ENCODE measurements around the gene DLD.

The DLD gene

DNA sequence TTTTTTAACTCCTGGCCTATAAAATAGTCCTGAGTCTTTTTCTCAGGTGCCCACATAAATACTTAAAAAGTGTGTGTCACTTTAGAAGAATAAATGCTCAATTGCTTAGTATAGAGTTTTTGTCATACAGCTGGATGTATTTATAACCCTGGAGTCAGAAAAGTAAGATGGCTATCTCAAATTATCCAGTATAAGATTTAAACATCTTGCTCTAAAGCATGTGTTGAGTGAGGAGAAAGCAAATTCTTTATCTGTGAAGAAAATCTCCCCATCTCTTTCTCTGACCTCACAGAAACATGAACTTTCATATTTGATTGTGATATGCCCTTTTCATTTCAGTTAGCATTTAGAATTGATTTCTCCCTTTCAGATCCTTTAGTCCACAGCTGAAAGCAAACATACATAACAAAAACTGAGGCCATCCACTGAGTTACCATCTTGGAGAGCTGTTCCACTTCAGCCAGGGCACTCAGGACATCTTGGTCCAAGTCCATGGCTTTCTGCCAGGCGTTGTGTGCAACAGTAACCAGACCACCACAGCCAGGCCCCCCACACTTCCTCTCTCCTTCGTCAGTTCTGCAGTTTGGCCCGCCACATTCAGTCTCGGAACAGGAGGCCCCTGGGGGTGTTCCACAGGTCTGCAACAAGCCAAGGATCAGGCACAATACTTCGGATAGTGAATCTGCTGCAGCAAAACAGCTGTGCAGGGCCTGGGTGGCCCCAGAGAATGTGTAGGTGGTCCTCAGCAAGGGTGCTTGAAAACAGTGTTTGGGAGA is 40.9 kb downstream of the DLD start:
- Histone ChIP-seq H3K4me3 (ENCODE audit: insufficient read depth, low read depth, low read length, poor library complexity, severe bottlenecking) (no peak overlapping the region), H3K9me3 (ENCODE audit: control insufficient read depth, low read length) (no peaks in the 10 kb centered on the region), H3K27me3 (replicated peaks; ENCODE audit: control insufficient read depth, insufficient read depth, low read length, poor library complexity, severe bottlenecking) (no peaks in the 10 kb centered on the region), H3K27ac (ENCODE audit: insufficient read depth, low read length, poor library complexity, severe bottlenecking) (no peak overlapping the region), H3K36me3 (ENCODE audit: control insufficient read depth, insufficient read depth, low read length) (no peaks in the 10 kb centered on the region), H3K4me1 (ENCODE audit: control insufficient read depth, insufficient read depth, low read length, poor library complexity, severe bottlenecking) (no peaks in the 10 kb centered on the region)
- no peak for DNase-seq

DNA sequence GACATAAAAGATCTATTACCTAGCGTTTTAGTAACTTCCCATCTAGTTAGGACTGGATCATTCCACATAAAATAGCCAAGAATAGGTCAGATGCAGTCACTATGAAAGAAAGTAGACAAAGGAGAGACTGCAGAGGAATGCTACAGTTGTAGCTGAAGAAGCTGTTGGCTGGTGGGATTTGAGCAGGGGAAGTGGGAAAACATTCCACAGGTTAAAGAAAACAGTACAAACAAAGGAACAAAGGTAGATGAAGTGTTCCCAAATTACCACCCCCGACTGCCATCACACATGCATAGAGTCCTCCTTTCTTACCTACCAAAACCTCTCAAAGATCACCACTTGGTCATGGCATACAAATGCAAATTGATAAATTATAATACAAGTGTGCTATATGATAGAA is 41.8 kb downstream of the DLD start:
- DNase-seq = no peak
- no peaks in the 10 kb centered on the region for H3K9me3 ChIP-seq (ENCODE audit: control insufficient read depth, low read length)
- H3K27me3 ChIP-seq (replicated peaks; ENCODE audit: control insufficient read depth, insufficient read depth, low read length, poor library complexity, severe bottlenecking) = no peaks in the 10 kb centered on the region
- H3K4me1 ChIP-seq (ENCODE audit: control insufficient read depth, insufficient read depth, low read length, poor library complexity, severe bottlenecking) = no peaks in the 10 kb centered on the region
- no peak overlapping the region for H3K4me3 ChIP-seq (ENCODE audit: insufficient read depth, low read depth, low read length, poor library complexity, severe bottlenecking)
- H3K36me3 ChIP-seq (ENCODE audit: control insufficient read depth, insufficient read depth, low read length) = no peaks in the 10 kb centered on the region
- no peak overlapping the region for H3K27ac ChIP-seq (ENCODE audit: insufficient read depth, low read length, poor library complexity, severe bottlenecking)

DNA sequence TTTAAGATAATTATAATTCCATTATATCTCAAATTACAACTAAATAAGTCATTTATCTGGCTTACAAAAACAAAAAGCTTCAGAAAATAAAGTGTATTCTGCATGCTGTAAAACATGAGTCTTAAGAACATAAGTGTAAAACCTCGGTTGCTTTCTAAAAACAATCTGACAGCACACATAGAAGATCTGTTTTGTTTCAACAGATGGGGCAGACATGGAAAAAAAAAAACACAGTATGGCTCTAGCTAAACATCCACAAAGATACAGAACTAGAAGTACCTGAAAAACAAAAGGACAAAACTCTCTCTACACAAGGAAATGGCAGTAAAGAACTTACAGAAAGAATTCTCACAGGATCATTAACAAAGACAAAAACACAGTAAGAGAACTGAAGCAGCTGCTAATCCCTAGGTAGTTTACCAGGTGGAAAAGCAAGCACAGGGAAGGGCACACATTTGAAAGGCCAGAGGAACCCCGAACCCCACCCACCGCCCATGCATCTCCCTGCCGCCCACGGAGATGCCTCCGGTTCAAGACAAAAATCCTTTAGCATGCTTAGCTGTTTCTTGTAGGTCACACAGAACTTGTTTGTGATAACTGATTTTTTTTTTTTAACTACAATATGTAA is 42.5 kb downstream of the DLD start:
- no peaks in the 10 kb centered on the region for H3K9me3 ChIP-seq (ENCODE audit: control insufficient read depth, low read length)
- DNase-seq = no peak
- H3K27ac ChIP-seq (ENCODE audit: insufficient read depth, low read length, poor library complexity, severe bottlenecking) = no peak overlapping the region
- no peak overlapping the region for H3K4me3 ChIP-seq (ENCODE audit: insufficient read depth, low read depth, low read length, poor library complexity, severe bottlenecking)
- H3K36me3 ChIP-seq (ENCODE audit: control insufficient read depth, insufficient read depth, low read length) = no peaks in the 10 kb centered on the region
- no peaks in the 10 kb centered on the region for H3K27me3 ChIP-seq (replicated peaks; ENCODE audit: control insufficient read depth, insufficient read depth, low read length, poor library complexity, severe bottlenecking)
- H3K4me1 ChIP-seq (ENCODE audit: control insufficient read depth, insufficient read depth, low read length, poor library complexity, severe bottlenecking) = no peaks in the 10 kb centered on the region

DNA sequence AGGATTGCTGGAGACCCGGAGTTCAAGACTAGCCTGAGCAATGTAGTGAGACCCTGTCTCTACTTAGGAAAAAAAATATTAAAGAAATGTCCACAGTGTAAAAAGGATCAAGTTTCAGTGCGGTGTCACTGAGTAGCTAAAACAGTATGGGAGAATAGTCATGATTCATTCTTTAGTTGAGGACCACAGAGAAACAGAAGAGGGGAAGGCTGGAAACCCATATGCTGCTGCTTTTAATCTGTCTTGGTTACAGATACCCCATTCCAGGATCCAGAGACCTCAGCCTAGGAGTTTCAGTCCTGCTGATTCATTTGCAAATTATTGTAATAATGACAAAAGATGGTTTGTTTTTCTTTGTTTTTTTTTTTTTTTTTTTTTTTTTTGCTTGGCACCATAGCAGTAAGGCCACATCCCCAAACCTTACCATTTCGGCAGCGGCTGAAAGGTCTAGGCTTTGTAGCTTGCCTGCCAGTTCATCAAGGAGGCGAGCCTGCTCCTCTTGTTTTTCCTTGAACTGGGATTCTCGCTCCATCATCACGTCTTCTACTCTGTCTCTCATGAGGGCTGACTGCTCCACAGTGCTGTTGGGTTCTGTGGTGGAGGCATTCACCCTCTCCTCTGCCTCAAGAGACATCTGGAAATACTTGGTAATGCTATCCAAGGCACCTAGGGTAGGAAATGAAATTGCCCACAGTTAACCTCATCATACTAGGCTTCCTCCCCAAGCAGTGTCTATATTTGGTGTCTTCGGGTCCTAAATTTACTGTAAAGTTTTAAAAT is 44.2 kb downstream of the DLD start:
- Histone ChIP-seq H3K4me1 (ENCODE audit: control insufficient read depth, insufficient read depth, low read length, poor library complexity, severe bottlenecking) (no peaks in the 10 kb centered on the region), H3K27ac (ENCODE audit: insufficient read depth, low read length, poor library complexity, severe bottlenecking) (no peak overlapping the region), H3K9me3 (ENCODE audit: control insufficient read depth, low read length) (no peaks in the 10 kb centered on the region), H3K36me3 (ENCODE audit: control insufficient read depth, insufficient read depth, low read length) (no peaks in the 10 kb centered on the region), H3K27me3 (replicated peaks; ENCODE audit: control insufficient read depth, insufficient read depth, low read length, poor library complexity, severe bottlenecking) (no peaks in the 10 kb centered on the region), H3K4me3 (ENCODE audit: insufficient read depth, low read depth, low read length, poor library complexity, severe bottlenecking) (no peak overlapping the region)
- no peak for DNase-seq

DNA sequence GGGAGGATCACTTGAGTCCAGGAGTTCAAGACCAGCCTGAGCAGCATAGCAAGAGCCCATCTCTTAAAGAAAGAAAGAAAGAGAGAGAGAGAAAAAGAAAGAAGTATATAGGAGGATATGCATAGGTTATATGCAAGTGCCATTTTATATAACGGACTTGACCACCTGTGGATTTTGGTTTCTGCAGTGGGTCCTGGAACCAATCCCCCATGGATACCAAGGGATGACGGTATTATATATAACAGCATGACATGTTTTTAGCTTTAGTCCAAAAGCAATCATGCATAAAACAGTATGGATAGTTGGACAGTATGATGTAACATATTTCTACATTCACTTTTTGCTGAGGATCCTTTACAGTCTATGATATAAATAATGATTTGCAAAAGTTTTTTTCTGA is 45.3 kb downstream of the DLD start:
- Histone ChIP-seq H3K27ac (ENCODE audit: insufficient read depth, low read length, poor library complexity, severe bottlenecking) (no peak overlapping the region), H3K9me3 (ENCODE audit: control insufficient read depth, low read length) (no peaks in the 10 kb centered on the region), H3K4me1 (ENCODE audit: control insufficient read depth, insufficient read depth, low read length, poor library complexity, severe bottlenecking) (no peaks in the 10 kb centered on the region), H3K4me3 (ENCODE audit: insufficient read depth, low read depth, low read length, poor library complexity, severe bottlenecking) (no peak overlapping the region), H3K36me3 (ENCODE audit: control insufficient read depth, insufficient read depth, low read length) (no peaks in the 10 kb centered on the region), H3K27me3 (replicated peaks; ENCODE audit: control insufficient read depth, insufficient read depth, low read length, poor library complexity, severe bottlenecking) (no peaks in the 10 kb centered on the region)
- no peak for DNase-seq

DNA sequence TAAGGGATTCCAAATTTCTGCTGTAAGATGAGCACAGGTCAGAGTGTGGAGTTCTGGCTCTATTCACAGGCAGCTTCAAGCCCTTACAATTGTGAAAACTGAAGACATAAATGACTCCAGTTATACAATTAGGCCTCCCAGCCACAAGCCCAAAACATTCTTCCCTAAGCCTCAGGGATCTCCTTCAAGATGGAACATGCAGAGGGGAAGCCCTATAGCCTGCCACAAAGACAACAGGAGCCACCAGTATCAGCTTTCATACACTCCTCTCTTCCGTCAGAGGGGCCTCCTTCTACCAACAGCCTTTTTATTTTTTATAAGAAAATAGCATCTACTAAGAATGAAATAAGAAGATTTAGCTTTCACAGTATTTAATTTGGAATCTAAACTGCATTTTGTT is 46.5 kb downstream of the DLD start:
- H3K27ac ChIP-seq (ENCODE audit: insufficient read depth, low read length, poor library complexity, severe bottlenecking) = no peak overlapping the region
- DNase-seq = no peak
- H3K4me1 ChIP-seq (ENCODE audit: control insufficient read depth, insufficient read depth, low read length, poor library complexity, severe bottlenecking) = no peaks in the 10 kb centered on the region
- no peak overlapping the region for H3K4me3 ChIP-seq (ENCODE audit: insufficient read depth, low read depth, low read length, poor library complexity, severe bottlenecking)
- H3K36me3 ChIP-seq (ENCODE audit: control insufficient read depth, insufficient read depth, low read length) = no peaks in the 10 kb centered on the region
- no peaks in the 10 kb centered on the region for H3K27me3 ChIP-seq (replicated peaks; ENCODE audit: control insufficient read depth, insufficient read depth, low read length, poor library complexity, severe bottlenecking)
- H3K9me3 ChIP-seq (ENCODE audit: control insufficient read depth, low read length) = no peaks in the 10 kb centered on the region

DNA sequence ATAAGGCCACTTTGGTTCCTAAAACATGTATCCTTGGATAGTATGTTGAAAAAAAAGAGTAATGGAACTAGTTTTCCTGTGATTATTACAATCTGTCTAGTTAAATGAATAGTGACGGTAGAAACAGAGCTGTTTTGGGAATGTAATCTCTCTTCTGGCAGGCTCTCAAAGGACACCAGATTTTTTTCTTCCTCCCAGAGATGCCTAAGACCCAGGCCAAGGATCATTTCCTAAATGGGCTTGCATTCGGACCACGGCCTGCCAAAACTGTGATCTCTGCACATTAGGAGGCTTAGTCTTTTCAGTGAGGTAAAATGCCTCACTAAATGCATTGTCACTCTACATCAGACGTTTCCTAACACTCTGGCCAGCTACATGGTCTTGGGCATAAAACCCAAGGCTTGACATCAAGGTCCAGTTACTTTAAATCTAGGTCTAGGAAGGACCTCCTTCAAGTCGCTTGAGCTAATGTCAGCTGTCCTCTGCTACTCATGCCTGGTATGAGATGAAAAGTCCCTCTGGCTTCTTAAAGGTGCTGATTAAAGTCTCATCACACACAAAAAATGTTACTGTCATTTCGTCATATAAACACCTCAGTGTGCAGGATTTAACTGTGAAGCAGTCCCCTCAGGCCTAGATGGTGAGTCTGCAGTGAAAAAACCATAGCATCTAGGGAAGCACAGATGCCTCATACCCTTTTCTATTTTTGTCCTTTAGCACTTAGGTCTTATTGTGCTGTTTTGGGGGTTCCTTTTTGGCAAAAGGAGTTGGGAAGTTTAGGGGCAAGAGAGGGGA is 47.7 kb downstream of the DLD start:
- H3K27ac ChIP-seq (ENCODE audit: insufficient read depth, low read length, poor library complexity, severe bottlenecking) = no peak overlapping the region

DNA sequence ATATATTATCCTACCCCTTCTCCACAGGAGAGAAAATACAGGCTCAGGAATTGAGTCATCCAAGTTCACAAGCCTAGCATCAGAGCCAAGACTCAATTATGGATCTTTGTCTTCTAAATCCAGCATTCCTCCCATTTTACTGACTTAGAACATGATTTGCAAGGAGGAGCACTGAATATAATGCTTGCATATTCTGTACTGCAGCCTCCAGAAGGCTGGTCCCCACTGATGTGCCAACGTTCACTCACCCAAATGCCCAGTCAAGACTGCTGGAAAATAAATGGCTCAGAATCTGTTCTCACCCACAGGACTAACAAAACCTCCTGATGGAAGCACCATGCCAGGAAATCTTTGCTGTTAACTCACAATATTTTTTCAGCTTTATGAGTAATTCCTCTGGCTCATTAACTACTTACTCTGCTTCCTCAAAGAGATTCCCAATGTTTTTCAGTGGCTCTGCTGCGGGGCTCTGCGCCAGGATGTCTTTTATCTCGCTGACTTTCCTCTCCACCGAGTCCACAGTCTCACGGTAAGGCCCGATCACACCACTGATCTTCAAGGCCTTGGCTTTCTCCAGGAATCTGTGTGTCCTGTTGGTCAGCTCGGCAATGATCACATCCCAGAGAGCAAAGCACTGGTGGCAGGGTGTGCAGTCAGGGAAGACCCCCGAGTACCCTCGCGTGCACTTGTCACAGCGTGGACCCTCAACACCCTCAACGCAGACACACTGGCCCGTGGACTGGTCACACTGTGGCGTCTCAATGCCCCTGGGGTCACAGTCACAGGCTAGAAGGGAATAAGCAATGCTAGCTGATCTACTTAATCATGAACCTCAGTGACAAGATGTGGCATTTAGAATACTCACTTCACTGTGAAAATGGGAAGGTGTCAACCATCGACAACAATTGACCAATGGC is 48.8 kb downstream of the DLD start:
- Histone ChIP-seq H3K9me3 (ENCODE audit: control insufficient read depth, low read length) (no peaks in the 10 kb centered on the region), H3K36me3 (ENCODE audit: control insufficient read depth, insufficient read depth, low read length) (no peaks in the 10 kb centered on the region), H3K4me3 (ENCODE audit: insufficient read depth, low read depth, low read length, poor library complexity, severe bottlenecking) (no peak overlapping the region), H3K4me1 (ENCODE audit: control insufficient read depth, insufficient read depth, low read length, poor library complexity, severe bottlenecking) (no peaks in the 10 kb centered on the region), H3K27me3 (replicated peaks; ENCODE audit: control insufficient read depth, insufficient read depth, low read length, poor library complexity, severe bottlenecking) (no peaks in the 10 kb centered on the region), H3K27ac (ENCODE audit: insufficient read depth, low read length, poor library complexity, severe bottlenecking) (no peak overlapping the region)
- DNase-seq = no peak

More for the DNA sequence above, 47.7 kb downstream of the DLD start:
- no peaks in the 10 kb centered on the region for H3K4me1 ChIP-seq (ENCODE audit: control insufficient read depth, insufficient read depth, low read length, poor library complexity, severe bottlenecking)
- H3K36me3 ChIP-seq (ENCODE audit: control insufficient read depth, insufficient read depth, low read length) = no peaks in the 10 kb centered on the region
- no peaks in the 10 kb centered on the region for H3K9me3 ChIP-seq (ENCODE audit: control insufficient read depth, low read length)
- DNase-seq = no peak
- H3K27me3 ChIP-seq (replicated peaks; ENCODE audit: control insufficient read depth, insufficient read depth, low read length, poor library complexity, severe bottlenecking) = no peaks in the 10 kb centered on the region
- H3K4me3 ChIP-seq (ENCODE audit: insufficient read depth, low read depth, low read length, poor library complexity, severe bottlenecking) = no peak overlapping the region

DNA sequence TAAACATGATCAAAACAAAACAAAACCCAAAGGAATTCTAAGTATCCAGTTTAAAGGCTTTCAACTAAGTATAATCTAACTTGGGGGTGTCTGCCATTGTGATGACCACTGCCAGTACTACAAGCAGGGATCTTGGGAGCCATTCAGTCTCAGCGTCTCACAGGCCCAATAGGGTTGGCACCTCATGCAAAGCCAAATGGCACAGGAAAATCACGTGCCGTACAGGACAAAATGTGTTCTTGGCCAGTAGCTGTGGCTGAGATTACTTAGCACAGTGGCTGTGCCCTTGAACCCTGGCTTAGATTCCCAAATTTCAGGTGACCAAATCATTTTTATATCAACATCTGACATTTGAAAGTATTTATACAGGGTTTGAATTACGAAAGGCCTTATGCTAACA is 50.0 kb downstream of the DLD start:
- Histone ChIP-seq H3K4me3 (ENCODE audit: insufficient read depth, low read depth, low read length, poor library complexity, severe bottlenecking) (no peak overlapping the region), H3K27ac (ENCODE audit: insufficient read depth, low read length, poor library complexity, severe bottlenecking) (no peak overlapping the region), H3K4me1 (ENCODE audit: control insufficient read depth, insufficient read depth, low read length, poor library complexity, severe bottlenecking) (no peaks in the 10 kb centered on the region), H3K27me3 (replicated peaks; ENCODE audit: control insufficient read depth, insufficient read depth, low read length, poor library complexity, severe bottlenecking) (no peaks in the 10 kb centered on the region), H3K9me3 (ENCODE audit: control insufficient read depth, low read length) (no peaks in the 10 kb centered on the region), H3K36me3 (ENCODE audit: control insufficient read depth, insufficient read depth, low read length) (no peaks in the 10 kb centered on the region)
- no peak for DNase-seq
